ENCODE data around the gene PCDHB4.

DNA sequence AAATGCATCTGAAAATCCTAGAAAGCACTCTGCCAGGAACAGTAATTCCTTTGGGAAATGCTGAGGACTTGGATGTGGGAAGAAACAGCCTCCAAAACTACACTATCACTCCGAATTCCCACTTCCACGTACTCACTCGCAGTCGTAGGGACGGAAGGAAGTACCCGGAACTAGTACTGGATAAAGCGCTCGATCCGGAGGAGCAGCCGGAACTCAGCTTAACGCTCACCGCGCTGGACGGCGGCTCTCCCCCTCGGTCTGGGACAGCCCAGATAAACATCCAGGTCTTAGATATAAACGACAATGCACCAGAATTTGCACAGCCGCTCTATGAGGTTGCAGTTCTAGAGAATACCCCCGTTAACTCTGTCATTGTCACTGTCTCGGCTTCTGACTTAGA is 20.6 kb upstream of the PCDHB4 start:
- TF ChIP-seq GATA3 (IDR thresholded peaks at IDR 0.05; ENCODE audit: low read depth, low read length) (no peak), GATA2 (IDR thresholded peaks at IDR 0.05; ENCODE audit: low read depth, low read length) (no peak)

All from SH-SY5Y (cell line).